ENCODE results near the gene CCDC106.

The CCDC106 gene

DNA sequence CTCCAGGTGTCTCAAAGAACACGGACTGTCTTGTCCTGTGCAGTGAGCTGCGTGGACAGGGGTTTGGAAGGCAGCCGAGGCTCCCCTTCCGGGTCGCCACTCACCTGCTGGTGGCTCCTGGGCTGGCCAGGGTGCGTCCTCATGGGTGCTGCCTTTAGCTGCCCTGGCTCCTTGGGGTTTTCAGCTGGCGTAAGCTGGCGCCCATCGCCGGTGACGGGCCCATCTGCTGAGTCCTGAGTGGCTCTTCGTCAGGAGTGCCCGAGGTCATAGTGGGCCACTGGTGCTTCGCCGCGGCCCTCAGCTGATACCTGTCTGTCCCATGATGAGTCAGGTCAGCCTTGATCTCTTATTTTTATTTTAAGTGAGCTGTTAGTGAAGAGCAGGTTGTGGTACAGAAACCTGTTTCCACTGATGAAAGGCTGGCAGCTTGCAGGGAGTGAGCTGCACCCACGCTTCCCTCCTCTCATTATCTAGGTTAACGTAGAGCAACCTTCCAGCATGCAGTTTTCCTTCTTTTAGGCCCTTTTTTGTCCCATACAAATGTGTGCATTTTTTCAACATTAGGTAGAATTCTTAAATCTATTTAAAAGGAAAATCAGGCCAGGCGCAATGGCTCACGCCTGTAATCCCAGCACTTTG, 45.4 kb downstream of the CCDC106 start:
- in situ Hi-C loops (cut with HindIII; ENCODE audit: low sequenced_read_pairs), result no loop called here

DNA sequence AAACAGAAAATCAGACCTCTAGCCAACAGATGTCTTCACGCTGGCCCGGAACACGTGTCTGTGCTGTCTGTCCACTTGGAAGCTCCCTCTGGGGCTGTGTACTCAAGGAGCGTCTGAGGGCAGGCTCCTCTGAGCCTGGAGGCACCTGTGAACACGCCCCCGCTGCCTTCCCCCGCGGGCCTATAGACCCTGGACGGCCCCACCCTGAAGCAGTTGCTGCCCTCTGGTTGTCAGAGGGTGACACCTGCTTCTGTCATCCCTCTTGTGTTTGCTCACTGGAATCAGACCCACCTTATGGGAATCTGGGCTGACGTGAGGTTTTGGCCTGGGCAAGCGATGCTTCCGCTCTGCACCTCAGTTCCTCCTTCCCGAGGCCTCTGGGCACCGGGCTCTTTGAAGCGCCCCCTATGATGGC, 46.2 kb downstream of the CCDC106 start:
- in situ Hi-C loops (cut with HindIII; ENCODE audit: low sequenced_read_pairs), result no loop called here

DNA sequence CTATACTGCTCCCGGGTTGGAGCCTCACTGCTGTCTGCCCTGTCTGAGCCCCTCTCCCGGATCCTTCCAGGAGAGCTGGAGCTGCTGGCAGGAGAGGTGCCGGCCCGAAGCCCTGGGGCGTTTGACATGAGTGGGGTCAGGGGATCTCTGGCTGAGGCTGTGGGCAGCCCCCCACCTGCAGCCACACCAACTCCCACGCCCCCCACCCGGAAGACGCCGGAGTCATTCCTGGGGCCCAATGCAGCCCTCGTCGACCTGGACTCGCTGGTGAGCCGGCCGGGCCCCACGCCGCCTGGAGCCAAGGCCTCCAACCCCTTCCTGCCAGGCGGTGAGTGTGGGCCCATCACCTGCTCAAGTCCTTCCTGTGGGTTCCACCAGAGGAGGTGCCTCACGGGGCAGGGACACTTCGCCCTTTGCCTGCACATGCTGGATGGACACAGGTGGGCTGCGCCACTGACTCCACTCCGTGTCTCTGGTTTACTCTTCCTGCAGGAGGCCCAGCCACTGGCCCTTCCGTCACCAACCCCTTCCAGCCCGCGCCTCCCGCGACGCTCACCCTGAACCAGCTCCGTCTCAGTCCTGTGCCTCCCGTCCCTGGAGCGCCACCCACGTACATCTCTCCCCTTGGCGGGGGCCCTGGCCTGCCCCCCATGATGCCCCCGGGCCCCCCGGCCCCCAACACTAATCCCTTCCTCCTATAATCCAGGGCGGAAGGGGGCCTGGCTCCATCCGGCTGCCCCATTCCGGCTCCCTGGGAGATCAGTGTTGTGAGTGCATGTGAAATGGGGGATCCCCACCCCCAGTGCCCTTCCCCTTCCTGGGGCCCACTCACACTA, 46.9 kb downstream of the CCDC106 start:
- in situ Hi-C loops (cut with HindIII; ENCODE audit: low sequenced_read_pairs), result no loop called here

DNA sequence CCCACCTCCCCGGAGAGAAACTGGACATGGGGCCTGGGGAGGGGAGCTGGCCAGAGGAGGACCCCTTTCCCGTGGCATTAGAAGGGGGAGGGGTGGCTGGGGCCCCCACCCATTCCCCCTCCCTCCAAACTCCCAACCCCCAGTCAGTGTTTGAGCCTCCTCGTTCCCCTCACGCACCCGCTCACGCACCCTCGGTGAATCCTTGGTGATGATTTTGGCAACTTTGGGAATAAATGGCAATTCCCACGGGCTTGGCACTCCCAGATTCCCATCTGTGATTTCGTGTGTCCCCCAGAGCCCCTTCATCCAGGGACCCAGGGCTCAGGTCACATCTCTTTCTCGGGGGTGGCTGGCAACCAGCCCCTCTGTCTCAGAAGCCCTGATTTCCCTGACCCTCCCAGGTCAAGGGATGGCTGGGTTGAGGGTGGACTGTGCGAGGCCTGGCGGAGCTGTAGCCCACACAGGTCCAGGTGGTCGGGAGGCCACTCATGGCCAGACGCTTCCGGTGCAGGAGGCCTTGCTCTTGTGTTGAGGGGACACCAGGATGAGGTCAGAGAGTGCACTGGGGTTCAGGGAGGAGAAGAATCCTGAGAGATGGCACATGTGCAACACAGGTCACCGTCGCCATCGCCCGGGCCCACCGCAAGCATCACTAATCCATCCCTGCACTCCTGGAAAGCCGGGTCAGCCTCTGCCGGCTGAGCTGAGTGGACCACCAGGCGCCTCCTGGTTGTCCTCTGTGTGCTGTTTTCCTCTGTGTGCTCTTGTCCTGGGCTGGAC, 47.7 kb downstream of the CCDC106 start:
- in situ Hi-C loops (cut with HindIII; ENCODE audit: low sequenced_read_pairs), result no loop called here

DNA sequence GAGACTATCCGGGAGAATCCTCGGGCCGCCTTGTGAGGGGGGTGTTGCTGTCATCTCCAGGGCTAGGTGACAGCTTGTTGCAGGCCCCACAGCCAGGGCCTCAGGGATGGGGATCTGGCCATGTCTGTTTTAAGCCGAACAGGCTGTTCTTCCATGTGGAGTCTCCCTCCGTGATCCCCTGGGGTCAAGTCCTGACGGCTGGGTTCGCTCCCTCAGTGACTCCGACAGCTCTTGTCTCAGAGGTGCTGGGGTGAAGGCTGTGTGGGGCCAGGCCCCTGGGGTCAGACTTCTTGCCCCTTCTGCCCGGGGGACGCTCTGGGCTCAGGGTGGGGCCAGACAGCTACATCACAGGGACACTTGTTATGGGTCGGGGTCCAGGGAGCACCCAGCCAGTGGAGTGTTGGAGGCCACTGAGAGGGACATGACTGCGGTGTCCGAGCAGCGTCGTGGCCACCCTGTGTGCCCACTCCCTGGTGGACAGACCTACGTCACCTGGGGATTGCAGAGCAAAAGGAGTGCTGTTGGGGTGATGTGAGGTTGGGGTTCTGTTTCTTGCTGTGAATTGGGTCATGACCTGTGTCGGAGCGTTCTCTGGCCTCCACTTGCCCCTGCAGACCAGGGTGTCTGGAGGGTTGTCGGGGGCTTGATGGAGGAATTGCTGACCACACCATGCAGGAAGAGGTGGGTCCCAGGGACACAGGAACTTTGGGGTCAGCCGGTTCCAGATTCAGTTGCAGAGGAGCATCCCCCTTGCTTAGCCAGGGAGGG, 48.5 kb downstream of the CCDC106 start:
- in situ Hi-C loops (cut with HindIII; ENCODE audit: low sequenced_read_pairs), result no loop called here

DNA sequence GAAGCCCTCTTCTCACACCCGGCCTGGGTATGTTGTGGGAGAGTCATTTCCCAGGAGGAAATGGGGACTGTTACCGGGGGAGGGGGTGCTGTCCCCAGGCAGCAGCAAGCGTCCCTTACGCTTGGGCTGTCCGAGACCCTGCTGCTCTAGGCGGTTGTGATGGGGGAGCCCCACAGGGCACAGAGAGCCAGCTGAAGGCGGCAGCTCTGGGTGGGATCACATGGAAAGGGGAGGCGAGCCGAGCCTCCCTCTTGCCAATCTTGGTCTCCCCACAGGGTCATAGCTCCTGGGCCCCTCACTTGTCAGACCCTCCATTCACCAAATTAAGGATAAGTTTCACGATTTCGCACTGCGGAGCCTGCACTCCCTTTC, 49.0 kb downstream of the CCDC106 start:
- in situ Hi-C loops (cut with HindIII; ENCODE audit: low sequenced_read_pairs), result no loop called here

DNA sequence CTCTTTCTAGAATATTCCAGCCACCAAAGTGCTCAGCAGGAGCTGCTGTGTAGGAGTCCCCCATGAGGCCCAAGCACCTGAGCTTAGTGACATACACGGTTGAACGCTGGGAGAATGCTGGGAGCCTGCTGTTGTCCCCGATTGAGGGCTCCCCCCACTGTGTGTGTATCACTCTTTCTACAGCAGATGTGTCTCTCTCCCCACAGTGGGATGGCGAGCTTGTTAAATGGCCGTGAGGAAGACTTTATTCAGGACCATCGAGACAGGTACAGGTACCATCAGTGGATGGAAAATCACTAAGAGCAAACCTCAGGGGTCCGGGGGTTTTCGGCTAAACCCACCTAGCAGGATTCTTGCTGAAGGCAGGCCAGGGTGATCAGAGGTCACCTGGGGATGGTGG, 49.7 kb downstream of the CCDC106 start:
- in situ Hi-C loops (cut with HindIII; ENCODE audit: low sequenced_read_pairs), result no loop called here

DNA sequence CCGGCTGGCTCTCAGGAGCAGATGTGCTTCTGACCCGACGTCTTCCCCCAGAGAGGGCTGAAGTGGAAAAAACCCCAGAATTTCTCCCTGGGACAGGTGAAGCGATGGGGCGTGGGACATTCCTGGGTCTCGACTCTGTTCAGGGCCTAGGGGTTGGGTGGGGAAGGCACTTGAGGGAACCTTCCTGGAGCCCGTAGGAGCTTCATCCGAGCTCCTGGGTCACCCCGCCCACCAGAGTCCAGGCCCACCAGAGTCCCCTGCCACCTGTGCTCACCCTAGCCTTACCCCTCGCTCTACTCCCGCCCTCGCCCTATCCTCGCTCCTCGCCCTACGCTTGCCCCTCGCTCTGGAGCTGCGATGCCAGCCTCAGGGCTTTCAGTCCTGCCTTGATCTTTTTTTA, 50.2 kb downstream of the CCDC106 start:
- in situ Hi-C loops (cut with HindIII; ENCODE audit: low sequenced_read_pairs), result no loop called here

DNA sequence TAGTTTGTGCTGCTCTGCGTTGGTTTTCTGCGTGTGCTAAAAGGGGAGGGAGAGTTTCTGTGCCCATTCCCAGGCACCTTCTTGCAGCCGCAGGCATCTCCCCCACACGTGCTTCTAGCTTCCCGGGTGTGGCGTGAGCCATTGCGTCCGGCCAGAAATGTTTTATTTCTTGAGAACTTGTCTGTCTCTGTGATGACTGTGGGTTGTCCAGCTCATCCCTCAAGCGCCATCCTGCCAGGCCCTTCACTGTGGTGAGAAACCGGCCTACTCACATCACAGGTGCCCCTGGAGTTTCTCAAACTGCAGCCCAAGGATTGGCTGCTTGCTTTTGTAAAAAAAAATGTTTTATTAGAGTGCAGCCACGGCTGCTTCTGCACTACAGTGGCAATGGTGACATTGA, 51.2 kb downstream of the CCDC106 start:
- in situ Hi-C loops (cut with HindIII; ENCODE audit: low sequenced_read_pairs), result no loop called here

DNA sequence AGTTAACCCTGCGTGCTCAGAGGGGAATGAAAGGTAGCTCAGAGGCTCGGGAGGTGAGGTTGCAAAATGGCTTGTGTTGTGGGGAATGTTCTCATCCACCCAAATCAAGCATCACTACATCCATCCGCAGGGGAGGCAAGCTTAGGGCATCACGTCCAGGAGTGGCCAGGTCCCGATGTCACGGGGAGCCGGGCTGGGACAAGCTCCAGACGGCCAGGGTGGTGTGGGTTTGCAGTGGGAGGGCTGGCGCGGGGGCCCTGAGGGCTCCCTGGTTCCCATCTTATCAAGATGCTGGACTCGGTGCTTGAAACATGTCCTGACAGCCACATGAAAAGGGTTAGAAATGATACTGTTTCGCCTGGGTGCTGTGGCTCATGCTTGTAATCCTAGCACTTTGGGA, 52.8 kb downstream of the CCDC106 start:
- in situ Hi-C loops (cut with HindIII; ENCODE audit: low sequenced_read_pairs), result no loop called here

DNA sequence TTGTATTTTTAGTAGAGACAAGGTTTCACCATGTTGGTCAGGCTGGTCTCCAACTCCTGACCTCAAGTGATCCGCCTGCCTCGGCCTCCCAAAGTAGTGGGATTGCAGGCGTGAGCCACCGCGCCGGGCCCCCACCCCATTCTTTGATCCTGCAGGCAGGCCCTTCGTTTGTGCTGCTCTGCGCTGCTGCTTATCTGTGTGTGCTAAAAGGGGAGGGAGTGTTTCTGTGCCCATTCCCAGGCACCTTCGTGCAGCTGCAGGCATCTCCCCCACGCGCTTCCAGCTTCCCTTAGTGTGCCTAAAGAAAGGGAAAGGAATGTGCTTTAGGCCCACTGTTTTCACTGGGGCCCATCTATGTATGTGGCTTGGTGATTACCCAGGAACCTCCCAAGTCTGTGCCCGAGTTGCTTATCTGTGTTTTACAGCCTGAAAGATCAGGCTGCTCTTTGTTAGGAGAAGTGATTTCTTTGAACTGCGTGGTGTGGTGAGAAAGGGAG, 54.2 kb downstream of the CCDC106 start:
- in situ Hi-C loops (cut with HindIII; ENCODE audit: low sequenced_read_pairs), result no loop called here

Measured in DLD1 (cell line).